ENCODE results near the gene LINC00305. TPM values are rescaled to one million over a fixed set of nuclear protein-coding genes. Genes with fewer than 3 reads are reported as not detected.

Gene LINC00305
- total RNA-seq, 1 donor from 2014 or later: not detected

DNA sequence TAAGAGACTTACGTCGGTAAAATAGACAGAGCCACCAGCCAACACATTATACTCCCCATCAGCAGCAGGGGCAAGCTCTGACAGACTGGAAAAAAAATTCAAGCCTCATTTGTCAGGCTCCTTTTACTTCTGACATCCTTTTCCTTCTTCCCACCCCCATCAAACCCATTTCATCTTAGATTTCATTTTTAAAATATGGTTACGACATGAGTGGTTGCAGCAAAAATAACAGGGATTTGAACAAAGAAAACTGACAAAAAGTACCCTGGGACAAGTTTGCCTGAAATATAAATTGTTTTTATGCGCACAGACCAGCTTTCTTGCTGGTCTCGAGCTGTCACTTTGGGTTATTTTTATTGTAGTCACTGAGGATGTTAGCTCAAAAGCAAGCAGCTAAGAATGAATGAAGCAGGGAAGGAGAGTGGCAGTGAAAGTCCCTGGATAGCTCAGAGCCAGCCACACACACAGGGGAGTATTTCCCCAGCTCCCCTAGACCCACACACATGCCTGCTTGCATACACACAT lies 30.7 kb upstream of the LINC00305 start:
- no peak for DNase-seq (ENCODE audit: extremely low spot score, unreplicated experiment)
- no peak overlapping the region for H3K4me3 Mint-ChIP-seq
- H3K4me1 Mint-ChIP-seq (ENCODE audit: unreplicated experiment): peaks cover 18% of the 10 kb centered on the region
- H3K27me3 Mint-ChIP-seq: peaks cover 21% of the 10 kb centered on the region
- TF ChIP-seq, protein P1, sequence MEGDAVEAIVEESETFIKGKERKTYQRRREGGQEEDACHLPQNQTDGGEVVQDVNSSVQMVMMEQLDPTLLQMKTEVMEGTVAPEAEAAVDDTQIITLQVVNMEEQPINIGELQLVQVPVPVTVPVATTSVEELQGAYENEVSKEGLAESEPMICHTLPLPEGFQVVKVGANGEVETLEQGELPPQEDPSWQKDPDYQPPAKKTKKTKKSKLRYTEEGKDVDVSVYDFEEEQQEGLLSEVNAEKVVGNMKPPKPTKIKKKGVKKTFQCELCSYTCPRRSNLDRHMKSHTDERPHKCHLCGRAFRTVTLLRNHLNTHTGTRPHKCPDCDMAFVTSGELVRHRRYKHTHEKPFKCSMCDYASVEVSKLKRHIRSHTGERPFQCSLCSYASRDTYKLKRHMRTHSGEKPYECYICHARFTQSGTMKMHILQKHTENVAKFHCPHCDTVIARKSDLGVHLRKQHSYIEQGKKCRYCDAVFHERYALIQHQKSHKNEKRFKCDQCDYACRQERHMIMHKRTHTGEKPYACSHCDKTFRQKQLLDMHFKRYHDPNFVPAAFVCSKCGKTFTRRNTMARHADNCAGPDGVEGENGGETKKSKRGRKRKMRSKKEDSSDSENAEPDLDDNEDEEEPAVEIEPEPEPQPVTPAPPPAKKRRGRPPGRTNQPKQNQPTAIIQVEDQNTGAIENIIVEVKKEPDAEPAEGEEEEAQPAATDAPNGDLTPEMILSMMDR (conservative IDR thresholded peaks at IDR 0.05): no peak
- H3K27ac Mint-ChIP-seq: no peak overlapping the region
- no peaks in the 10 kb centered on the region for H3K36me3 Mint-ChIP-seq
- peaks cover 6% of the 10 kb centered on the region for H3K9me3 Mint-ChIP-seq

DNA sequence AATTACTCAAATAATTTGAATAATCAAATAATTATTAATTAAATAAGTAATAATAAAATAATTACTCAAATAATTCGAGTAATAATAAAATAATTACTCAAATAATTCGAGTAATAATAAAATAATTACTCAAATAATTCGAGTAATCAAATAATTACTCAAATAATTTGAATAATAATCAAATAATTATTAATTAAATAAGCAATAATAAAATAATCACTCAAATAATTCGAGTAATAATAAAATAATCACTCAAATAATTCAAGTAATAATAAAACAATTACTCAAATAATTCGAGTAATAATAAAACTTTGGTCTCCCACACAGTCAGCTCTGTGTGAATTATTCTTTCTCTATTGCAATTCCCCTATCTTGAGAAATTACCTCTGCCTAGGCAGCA lies 30.0 kb upstream of the LINC00305 start:
- no peak for DNase-seq (ENCODE audit: extremely low spot score, unreplicated experiment)
- H3K27ac Mint-ChIP-seq: no peak overlapping the region
- H3K9me3 Mint-ChIP-seq: peaks cover 3% of the 10 kb centered on the region
- H3K4me3 Mint-ChIP-seq: no peak overlapping the region
- TF ChIP-seq, protein P1 (conservative IDR thresholded peaks at IDR 0.05): no peak
- H3K36me3 Mint-ChIP-seq: no peaks in the 10 kb centered on the region
- H3K4me1 Mint-ChIP-seq (ENCODE audit: unreplicated experiment): peaks cover 18% of the 10 kb centered on the region
- peaks cover 21% of the 10 kb centered on the region for H3K27me3 Mint-ChIP-seq

DNA sequence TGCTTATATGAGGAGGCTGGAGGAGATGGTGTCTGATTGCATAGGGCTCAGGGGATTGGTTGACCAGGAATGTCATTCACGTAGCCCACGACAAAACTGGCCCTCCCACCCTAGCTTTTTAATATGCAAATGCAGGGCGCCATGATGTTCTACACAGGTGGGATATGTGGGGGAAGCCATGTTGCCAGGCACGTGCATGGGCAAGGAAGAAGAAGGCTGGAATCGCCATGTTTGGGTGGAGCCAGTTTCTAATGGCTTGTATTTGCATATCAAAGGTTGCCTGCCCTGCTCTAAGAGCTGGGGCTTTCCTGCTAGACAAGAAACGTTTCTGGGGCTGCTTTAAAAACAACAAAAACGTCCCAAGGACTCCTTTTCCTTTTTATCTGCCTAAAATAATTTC lies 26.5 kb upstream of the LINC00305 start:
- Mint-ChIP-seq H3K36me3 (no peaks in the 10 kb centered on the region), H3K27me3 (peaks cover 7% of the 10 kb centered on the region), H3K9me3 (peaks cover 4% of the 10 kb centered on the region), H3K4me3 (no peak overlapping the region), H3K4me1 (ENCODE audit: unreplicated experiment) (peaks cover 13% of the 10 kb centered on the region), H3K27ac (no peak overlapping the region)
- DNase-seq (ENCODE audit: extremely low spot score, unreplicated experiment): no peak
- TF ChIP-seq, protein P1 (conservative IDR thresholded peaks at IDR 0.05): no peak

DNA sequence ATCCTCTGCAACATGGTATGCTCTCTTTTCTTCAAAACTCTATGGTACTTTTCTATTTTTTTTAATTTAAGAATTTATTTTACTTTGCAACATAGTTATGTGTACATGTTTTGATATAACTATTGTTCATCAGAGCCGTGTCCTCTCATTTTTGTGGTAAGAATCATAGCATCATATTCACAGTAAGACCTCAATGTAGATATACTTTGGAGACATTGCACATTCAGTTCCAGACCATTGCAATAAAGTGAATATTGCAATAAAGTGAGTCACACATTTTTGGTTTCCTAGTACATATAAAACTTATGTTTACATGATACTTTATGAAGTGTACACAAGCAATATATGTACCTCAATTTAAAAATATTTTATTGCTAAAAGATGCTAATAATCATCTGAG lies 22.7 kb upstream of the LINC00305 start:
- no peak for DNase-seq (ENCODE audit: extremely low spot score, unreplicated experiment)
- Mint-ChIP-seq H3K4me3 (no peak overlapping the region), H3K36me3 (no peaks in the 10 kb centered on the region)

DNA sequence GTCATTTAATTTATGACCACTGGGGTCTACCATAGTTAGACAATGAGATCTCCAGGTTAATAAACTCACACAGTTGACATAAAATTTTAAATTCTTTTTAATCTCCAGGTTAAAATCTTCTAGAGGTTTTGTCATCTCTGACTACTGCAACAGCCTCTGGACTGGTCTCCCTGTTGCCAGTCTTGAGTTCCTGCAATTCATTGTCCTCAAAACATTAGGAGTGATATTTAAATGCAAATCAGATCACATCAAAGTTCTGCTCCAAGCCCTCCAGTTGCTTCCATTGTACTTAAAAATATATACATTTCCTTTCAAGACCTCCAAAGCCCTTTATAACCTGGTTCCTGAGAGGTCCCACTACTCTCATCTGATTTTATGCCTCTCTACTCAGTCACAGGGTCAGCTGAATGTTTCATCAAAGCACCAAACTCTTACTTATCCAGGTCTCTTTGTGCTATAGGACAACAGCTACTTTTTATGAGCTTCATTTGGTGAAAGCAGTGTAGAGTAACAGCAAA lies 18.6 kb upstream of the LINC00305 start:
- no peak overlapping the region for H3K4me3 Mint-ChIP-seq
- H3K9me3 Mint-ChIP-seq: peaks cover 2% of the 10 kb centered on the region
- no peaks in the 10 kb centered on the region for H3K36me3 Mint-ChIP-seq
- no peaks in the 10 kb centered on the region for H3K4me1 Mint-ChIP-seq (ENCODE audit: unreplicated experiment)
- peaks cover 4% of the 10 kb centered on the region for H3K27me3 Mint-ChIP-seq
- no peak overlapping the region for H3K27ac Mint-ChIP-seq
- TF ChIP-seq, protein P1 (conservative IDR thresholded peaks at IDR 0.05): no peak
- no peak for DNase-seq (ENCODE audit: extremely low spot score, unreplicated experiment)

More for the DNA sequence above, 22.7 kb upstream of the LINC00305 start:
- peaks cover 7% of the 10 kb centered on the region for H3K27me3 Mint-ChIP-seq
- TF ChIP-seq, protein P1 (conservative IDR thresholded peaks at IDR 0.05): no peak
- H3K9me3 Mint-ChIP-seq: peaks cover 4% of the 10 kb centered on the region
- no peaks in the 10 kb centered on the region for H3K4me1 Mint-ChIP-seq (ENCODE audit: unreplicated experiment)
- no peak overlapping the region for H3K27ac Mint-ChIP-seq
